Skeletal muscle tissue (tissue), 4 donors: Measurements from ENCODE around the gene PHACTR1. TPM values are rescaled to one million over a fixed set of nuclear protein-coding genes. Genes with fewer than 3 reads are reported as not detected.
"Not testable (repeated sequence)": the region's sequence is repeated elsewhere in the genome, so short reads cannot be mapped to it uniquely, and the experiment has no call there.

Experiments used
- H3K27ac ChIP-seq: one replicate; pipeline ENCODE4 v1.7.0; 2013; ENCODE audit warnings: mild to moderate bottlenecking, low read depth, low read length, inconsistent platforms
- H3K27me3 ChIP-seq, 3 donors: one replicate each; pipeline ENCODE4 v1.7.0; 2013; ENCODE audit warnings: low read length in 3 of 3; ENCODE audit not compliant: control insufficient read depth in 3 of 3, insufficient read depth in 3 of 3
- H3K36me3 ChIP-seq, 3 donors: one replicate each; pipeline ENCODE4 v1.7.0; 2013; ENCODE audit warnings: low read length in 3 of 3; ENCODE audit not compliant: control insufficient read depth in 3 of 3, insufficient read depth in 3 of 3
- H3K4me1 ChIP-seq, 3 donors: one replicate each; pipeline ENCODE4 v1.7.0; 2013; ENCODE audit warnings: low read length in 3 of 3, mild to moderate bottlenecking in 3 of 3; ENCODE audit not compliant: control insufficient read depth in 3 of 3, insufficient read depth in 3 of 3
- H3K4me3 ChIP-seq, 3 donors: one replicate each; pipeline ENCODE4 v1.7.0; 2013; ENCODE audit warnings: low read length in 3 of 3
- H3K9ac ChIP-seq, 3 donors: one replicate each; pipeline ENCODE4 v1.7.0; 2013; ENCODE audit warnings: low read length in 3 of 3, mild to moderate bottlenecking in 3 of 3, moderate library complexity in 2 of 3, low read depth in 1 of 3
- H3K9me3 ChIP-seq, 3 donors: one replicate each; pipeline ENCODE4 v1.7.0; 2013; ENCODE audit warnings: low read length in 3 of 3; ENCODE audit not compliant: control insufficient read depth in 3 of 3
- total RNA-seq: library from RNA; depleted of rRNA; stranded (reverse); fragments of >200 nt; gene quantifications from one replicate; pipeline ENCODE4 v1.2.3, GENCODE V29; 2014
- donor health status: Osteomylitis.

The PHACTR1 gene
- total RNA-seq, 1 donor from 2014 or later: 5.7 TPM

- Histone ChIP-seq H3K9ac (no peak overlapping the region), H3K4me1 (no peaks in the 10 kb centered on the region), H3K27ac (no peak overlapping the region), H3K4me3 (no peak overlapping the region), H3K36me3 (no peaks in the 10 kb centered on the region), H3K27me3 (peaks cover 0 to 4% (median 3%) of the 10 kb centered on the region in 3 donors), H3K9me3 (no peaks in the 10 kb centered on the region)
These were observed 213.1 kb downstream of the PHACTR1 start for GRCh38 chr6:12929678-12930077.

DNA sequence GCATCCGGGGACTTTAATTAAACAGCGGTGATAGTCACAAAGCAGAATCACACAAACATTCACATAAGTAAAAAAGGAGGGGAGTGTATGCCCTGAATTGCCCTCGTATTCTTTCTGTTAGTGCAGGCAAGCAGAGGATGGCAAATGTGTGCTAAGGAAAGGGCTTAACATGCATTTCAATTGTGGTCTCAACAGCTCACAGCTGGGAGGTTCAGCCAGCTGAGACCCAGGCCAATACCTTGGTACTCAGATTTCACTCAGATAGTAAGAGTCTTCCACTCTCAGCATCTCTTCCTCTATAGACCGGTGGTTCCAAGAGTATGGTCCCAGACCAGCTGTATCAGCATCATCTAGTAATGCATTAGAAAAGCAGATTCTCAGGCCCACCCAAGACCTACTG is 215.1 kb downstream of the PHACTR1 start:
- Histone ChIP-seq H3K36me3 (no peaks in the 10 kb centered on the region), H3K9me3 (no peaks in the 10 kb centered on the region), H3K9ac (no peak overlapping the region), H3K27ac (no peak overlapping the region), H3K27me3 (peaks cover 0 to 4% (median 3%) of the 10 kb centered on the region in 3 donors), H3K4me1 (no peaks in the 10 kb centered on the region), H3K4me3 (no peak overlapping the region)

GRCh38 chr6:12935637-12936036 is 219.1 kb downstream of the PHACTR1 start:
- H3K9ac ChIP-seq: no peak overlapping the region
- H3K9me3 ChIP-seq: no peaks in the 10 kb centered on the region
- no peaks in the 10 kb centered on the region for H3K36me3 ChIP-seq
- H3K4me1 ChIP-seq: no peaks in the 10 kb centered on the region
- no peaks in the 10 kb centered on the region for H3K27me3 ChIP-seq
- no peak overlapping the region for H3K4me3 ChIP-seq
- H3K27ac ChIP-seq: no peak overlapping the region

- Histone ChIP-seq H3K4me3 (no peak overlapping the region), H3K27me3 (no peaks in the 10 kb centered on the region), H3K36me3 (no peaks in the 10 kb centered on the region), H3K27ac (no peak overlapping the region), H3K4me1 (no peaks in the 10 kb centered on the region), H3K9me3 (no peaks in the 10 kb centered on the region), H3K9ac (no peak overlapping the region)
These were observed 221.4 kb downstream of the PHACTR1 start for GRCh38 chr6:12937971-12938370.

- H3K27me3 ChIP-seq: no peaks in the 10 kb centered on the region
These were observed 222.7 kb downstream of the PHACTR1 start for GRCh38 chr6:12939314-12939713.

GRCh38 chr6:12941422-12941821 is 224.9 kb downstream of the PHACTR1 start:
- Histone ChIP-seq H3K36me3 (no peaks in the 10 kb centered on the region), H3K9me3 (no peaks in the 10 kb centered on the region), H3K9ac (no peak overlapping the region), H3K27me3 (no peaks in the 10 kb centered on the region), H3K27ac (no peak overlapping the region), H3K4me1 (no peaks in the 10 kb centered on the region), H3K4me3 (no peak overlapping the region)

More at GRCh38 chr6:12939314-12939713, 222.7 kb downstream of the PHACTR1 start:
- Histone ChIP-seq H3K9me3 (no peaks in the 10 kb centered on the region), H3K4me1 (no peaks in the 10 kb centered on the region), H3K4me3 (no peak overlapping the region), H3K36me3 (no peaks in the 10 kb centered on the region), H3K9ac (no peak overlapping the region), H3K27ac (no peak overlapping the region)

- Histone ChIP-seq H3K4me1 (no peaks in the 10 kb centered on the region), H3K4me3 (no peak overlapping the region), H3K27ac (no peak overlapping the region), H3K27me3 (no peaks in the 10 kb centered on the region), H3K36me3 (no peaks in the 10 kb centered on the region), H3K9me3 (no peaks in the 10 kb centered on the region), H3K9ac (no peak overlapping the region)
These were observed 227.0 kb downstream of the PHACTR1 start for GRCh38 chr6:12943549-12943948.

DNA sequence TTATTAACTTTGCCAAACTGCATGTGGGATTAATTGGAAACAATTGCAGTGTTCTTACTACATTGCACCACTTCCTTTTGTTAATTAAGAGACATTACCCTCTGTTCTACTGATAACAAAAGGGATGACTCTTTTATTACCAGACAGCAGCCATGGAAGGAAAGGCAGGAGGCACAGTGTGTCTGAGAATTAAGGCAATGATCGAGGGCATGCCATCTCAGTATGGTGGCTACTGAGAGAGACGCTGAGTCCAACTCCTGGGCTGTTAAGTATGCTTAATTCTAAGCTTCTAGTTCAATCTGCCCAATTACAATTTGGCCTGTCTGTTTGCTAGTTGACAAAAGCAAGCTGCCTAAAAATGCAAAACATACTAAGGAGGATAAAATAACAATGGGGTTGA is 227.4 kb downstream of the PHACTR1 start:
- H3K27ac ChIP-seq: no peak overlapping the region
- H3K9ac ChIP-seq: no peak overlapping the region
- H3K36me3 ChIP-seq: no peaks in the 10 kb centered on the region
- no peaks in the 10 kb centered on the region for H3K9me3 ChIP-seq
- no peak overlapping the region for H3K4me3 ChIP-seq
- no peaks in the 10 kb centered on the region for H3K27me3 ChIP-seq
- no peaks in the 10 kb centered on the region for H3K4me1 ChIP-seq

DNA sequence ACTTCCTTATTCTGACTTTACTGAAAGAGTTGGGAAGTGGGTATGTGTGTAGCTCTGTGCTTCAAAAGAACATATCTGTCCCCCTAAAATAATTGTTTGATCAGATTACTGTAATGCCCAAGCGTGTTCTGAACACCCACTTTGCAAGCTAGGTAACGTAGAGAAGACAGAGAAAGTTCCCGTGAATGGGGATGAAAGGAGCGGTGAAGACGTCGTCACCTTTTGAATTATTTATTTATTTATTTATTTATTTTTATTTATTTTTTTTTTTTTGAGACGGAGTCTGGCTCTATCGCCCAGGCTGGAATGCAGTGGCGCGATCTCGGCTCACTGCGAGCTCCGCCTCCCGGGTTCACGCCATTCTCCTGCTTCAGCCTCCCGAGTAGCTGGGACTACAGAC is 228.0 kb downstream of the PHACTR1 start:
- not testable (repeated sequence) for H3K4me3 ChIP-seq, H3K9ac ChIP-seq, H3K27ac ChIP-seq, H3K36me3 ChIP-seq, H3K9me3 ChIP-seq, H3K27me3 ChIP-seq, H3K4me1 ChIP-seq

DNA sequence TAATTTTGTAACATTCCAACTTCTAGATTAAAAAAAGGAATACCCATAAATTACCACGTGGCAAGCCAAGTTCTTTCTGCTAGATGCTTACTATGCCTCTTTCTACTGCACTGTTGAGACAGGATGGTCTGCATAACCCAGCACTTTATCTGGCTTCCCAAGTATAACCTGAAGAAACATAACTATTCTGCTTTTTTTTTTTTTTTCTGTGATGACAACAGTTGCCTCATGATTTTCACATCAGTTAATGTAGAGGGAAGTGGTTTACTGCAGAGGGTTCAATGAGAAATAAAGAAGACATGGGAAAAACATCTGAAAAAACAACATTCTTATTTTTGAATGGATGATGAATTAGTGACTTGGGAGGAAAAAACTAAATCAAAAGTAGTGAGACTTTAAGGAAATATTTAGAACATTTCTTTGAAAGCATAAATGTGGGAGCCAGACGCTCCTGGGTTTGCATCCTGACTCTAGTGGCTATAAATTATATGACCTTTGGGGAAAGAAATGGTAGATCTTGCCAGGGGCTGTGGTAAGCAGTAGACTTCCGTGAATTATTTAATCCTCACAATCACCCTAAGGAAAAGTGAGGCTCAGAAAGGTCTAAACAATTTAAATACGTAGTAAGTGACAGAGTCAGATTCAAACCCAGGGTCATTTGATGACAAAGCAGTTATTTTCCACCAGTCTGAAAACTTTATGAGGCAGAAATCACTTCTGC is 230.7 kb downstream of the PHACTR1 start:
- H3K27me3 ChIP-seq: no peaks in the 10 kb centered on the region
- no peak overlapping the region for H3K4me3 ChIP-seq
- H3K9ac ChIP-seq: no peak overlapping the region
- H3K27ac ChIP-seq: no peak overlapping the region
- H3K4me1 ChIP-seq: no peaks in the 10 kb centered on the region
- H3K9me3 ChIP-seq: peaks cover 0 to 2% (median 0%) of the 10 kb centered on the region in 3 donors
- H3K36me3 ChIP-seq: no peaks in the 10 kb centered on the region
